ENCODE results near the gene USP3. TPM values are rescaled to one million over a fixed set of nuclear protein-coding genes. Genes with fewer than 3 reads are reported as not detected.

USP3 gene
- total and polyA plus RNA-seq, 2 donors (not counting 1 experiment from before 2014, with no cell fraction given): 43.4 to 152 TPM

DNA sequence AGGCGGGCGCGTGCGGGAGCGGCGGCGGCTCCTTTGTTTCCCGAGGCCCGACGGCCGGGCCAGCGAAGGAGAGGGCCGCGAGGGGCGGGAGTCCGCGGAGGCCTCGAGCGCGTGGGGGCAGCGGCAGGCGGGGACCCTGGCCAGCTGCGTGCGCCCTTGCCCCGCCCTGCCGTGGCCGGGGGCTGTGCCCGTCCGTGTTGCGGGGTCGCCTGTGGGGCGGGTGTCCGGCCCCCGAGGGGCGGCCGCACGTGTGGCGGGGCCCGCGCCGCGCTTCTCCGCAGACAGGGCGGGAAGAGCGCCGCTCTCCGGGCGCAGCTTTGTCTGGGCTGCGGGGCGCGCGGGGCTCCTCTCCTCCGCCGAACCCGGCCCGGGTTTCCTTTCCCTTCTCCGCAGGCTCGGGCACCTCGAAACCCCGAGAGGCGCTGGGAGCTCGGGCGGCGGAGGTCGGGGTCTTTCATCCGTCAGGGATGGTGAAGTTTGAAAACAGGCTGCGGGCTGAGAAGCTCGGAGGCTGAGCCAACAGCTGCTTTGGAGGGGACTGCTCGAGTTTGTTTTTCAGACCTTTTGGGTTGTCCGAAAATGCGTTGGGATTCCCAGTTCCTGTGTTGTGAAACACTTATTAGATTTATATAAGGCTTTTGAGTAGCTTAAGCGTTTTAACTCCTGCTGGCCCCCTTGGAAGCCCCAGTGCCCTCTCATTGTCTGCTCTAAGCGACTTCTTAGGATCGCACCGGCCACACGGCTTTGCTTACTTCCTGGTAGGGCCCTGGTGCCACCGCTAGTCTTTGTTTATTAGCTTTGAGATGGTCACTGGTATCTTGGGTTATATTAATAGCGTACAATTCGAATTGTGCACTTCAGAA lies 817 bp downstream of the USP3 start:
- H3K9me3 Mint-ChIP-seq (ENCODE audit: insufficient read depth): no peaks in the 10 kb centered on the region
- peaks cover 67 to 77% of the 10 kb centered on the region in 2 donors for H3K4me1 ChIP-seq (ENCODE audit: control insufficient read depth in 2 of 2, insufficient read depth in 2 of 2, low read length in 2 of 2)
- peak; percentile 77 for DNase-seq
- peak overlapping the region; percentile 96 for H3K27ac Mint-ChIP-seq
- peak overlapping the region; percentile 67 for H2AFZ ChIP-seq (ENCODE audit: insufficient read depth, low read depth, low read length, poor library complexity, severe bottlenecking)
- no peaks in the 10 kb centered on the region for H3K27me3 Mint-ChIP-seq
- H3K36me3 ChIP-seq (replicated peaks in 1 of 2; ENCODE audit: control extremely low read depth in 1 of 2, control insufficient read depth in 1 of 2, extremely low read depth in 1 of 2, insufficient read depth in 2 of 2, low read length in 1 of 2): no peaks in the 10 kb centered on the region
- no peaks in the 10 kb centered on the region for H3K27me3 ChIP-seq (replicated peaks in 1 of 4; ENCODE audit: control extremely low read depth in 1 of 4, control insufficient read depth in 3 of 4, insufficient read depth in 4 of 4, low read length in 3 of 4)
- H3K9ac ChIP-seq (ENCODE audit: low read length): peak overlapping the region; percentile 86
- no peaks in the 10 kb centered on the region for H3K9me3 ChIP-seq (ENCODE audit: control extremely low read depth in 1 of 3, control insufficient read depth in 2 of 3, insufficient read depth in 1 of 3, low read length in 2 of 3)
- under 1% methylated on average over 77 of the region's 79 CpGs for WGBS (ENCODE audit: insufficient coverage)
- peaks cover 32% of the 10 kb centered on the region for H4K20me1 ChIP-seq (ENCODE audit: control insufficient read depth, insufficient read depth, low read length, poor library complexity, severe bottlenecking)
- TF ChIP-seq CTCF (IDR thresholded peaks at IDR 0.05) (no peak), EZH2 (IDR thresholded peaks at IDR 0.05; ENCODE audit: borderline replicate concordance, insufficient read depth, low read depth, low read length, poor library complexity, severe bottlenecking) (no peak)
- H3K4me3 ChIP-seq (ENCODE audit: control extremely low read depth in 1 of 5, extremely low read depth in 1 of 5, insufficient read depth in 1 of 5, low read depth in 2 of 5, low read length in 4 of 5): peak overlapping the region; percentile 76 to 95 (median 81)
- POLR2A ChIA-PET: interaction anchor here (0.6 to 6.4 kb wide), 12 partner anchors 9 to 348 kb away, joined by 3 to 172 read pairs (median 10); partner anchors contain the start of gene RPS27L
- intact Hi-C loops (cut with micrococcal nuclease): loop anchor here (1.0 to 5.0 kb wide), 5 partner anchors 31 to 587 kb away; partner anchors contain the start of gene CIAO2A
- H3K79me2 ChIP-seq (ENCODE audit: control insufficient read depth, insufficient read depth, low read length): peaks cover 51% of the 10 kb centered on the region
- peaks cover 80% of the 10 kb centered on the region for H3K4me1 Mint-ChIP-seq
- CTCF ChIA-PET: interaction anchor here (0.6 to 8.8 kb wide), 30 partner anchors 7 to 649 kb away, joined by 3 to 148 read pairs (median 4); no protein-coding TSS in a partner anchor
- peak; percentile 3 for ATAC-seq (ENCODE audit: low read depth)
- peak overlapping the region; percentile 85 for H3K4me2 ChIP-seq (replicated peaks; ENCODE audit: low read depth, low read length, poor library complexity, severe bottlenecking)
- H3K4me3 Mint-ChIP-seq: peak overlapping the region; percentile 96
- peak overlapping the region; percentile 78 to 99 for H3K27ac ChIP-seq (ENCODE audit: low read length in 2 of 2)

All from B cell (primary cell).